K562 (cell line): ENCODE data around the gene PDZK1IP1. TPM values are rescaled to one million over a fixed set of nuclear protein-coding genes. Genes with fewer than 3 reads are reported as not detected.

Experiments used
- ATAC-seq: fragments of 200-7000 bp; cut with Tn5 transposase; 3 replicates; pipeline ENCODE4 v1.9.1; 2020; ENCODE audit warnings: moderate library complexity
- BruUV-seq: library from RNA; stranded (reverse); fragments of 400-500 nt; replicated peaks from 2 replicates; lab custom pipeline; 2021; lab: Mats Ljungman, UMichigan
- CTCF ChIA-PET: fragments of 300-600 bp; formaldehyde crosslinking; extraction: SDS; loops from one replicate; lab custom pipeline; 2021; ENCODE audit warnings: low intra/inter-chr PET ratio; lab: Yijun Ruan, JAX
- POLR2A ChIA-PET: fragments of 300-600, 350-650 bp; sonication (Branson Sonifier 250); formaldehyde crosslinking; extraction: SDS; loops from one replicate; lab custom pipeline; 2021; ENCODE audit warnings: antibody characterized with exemption, inconsistent platforms; lab: Yijun Ruan, JAX
- DNase-seq, 4 experiments: peaks; one replicate each; pipeline versions ENCODE4 v3.0.0 to v3.0.0-alpha.2; 2011 to 2018; ENCODE audit warnings: low spot score in 3 of 4, mixed read lengths in 3 of 4; ENCODE audit errors: extremely low read depth in 1 of 4
- FAIRE-seq: peaks from 2 replicates; lab custom pipeline; 2011; peaks lifted over from hg19 to GRCh38; lab: Jason Lieb, UNC
- H2AFZ ChIP-seq: 2 replicates; pipeline ENCODE4 v1.6.0; 2011; ENCODE audit warnings: low read depth, low read length, control low read depth, inconsistent platforms
- H3K27ac ChIP-seq: fragments of 200-600 bp; 3 replicates; pipeline ENCODE4 v1.8.0; 2011; ENCODE audit warnings: low read depth, mild to moderate bottlenecking, control low read depth, inconsistent platforms, low read length, moderate library complexity, mixed read lengths; ENCODE audit errors: extremely low read depth
- H3K27me3 ChIP-seq, 2 experiments: fragments of 300-600 bp in 1 of 2; 2 replicates in 1 of 2; 3 replicates in 1 of 2; pipeline versions ENCODE4 v1.6.0 to v1.8.0; 2011; ENCODE audit warnings: inconsistent platforms in 2 of 2, low read length in 2 of 2, mild to moderate bottlenecking in 1 of 2, mixed read lengths in 1 of 2, moderate library complexity in 1 of 2; ENCODE audit not compliant: control insufficient read depth in 2 of 2, insufficient read depth in 2 of 2
- H3K36me3 ChIP-seq: fragments of 300-600 bp; 3 replicates; pipeline ENCODE4 v1.8.0; 2011; ENCODE audit warnings: mild to moderate bottlenecking, low read length, inconsistent platforms; ENCODE audit not compliant: control insufficient read depth, insufficient read depth
- H3K4me1 ChIP-seq, 2 experiments: fragments of 200-600 bp in 1 of 2; replicated peaks in 1 of 2; 2 replicates in 1 of 2; 3 replicates in 1 of 2; pipeline versions ENCODE4 v1.5.1 to v1.8.0; 2011; ENCODE audit warnings: inconsistent platforms in 2 of 2, low read length in 2 of 2, mild to moderate bottlenecking in 1 of 2, mixed read lengths in 1 of 2, moderate library complexity in 1 of 2; ENCODE audit not compliant: control insufficient read depth in 2 of 2, insufficient read depth in 2 of 2
- H3K4me2 ChIP-seq: 2 replicates; pipeline ENCODE4 v1.6.1; 2011; ENCODE audit warnings: low read length, control low read depth, inconsistent platforms, mixed read lengths; ENCODE audit not compliant: insufficient read depth
- H3K4me3 ChIP-seq: fragments of 200-600 bp; sonication (generic), shearing (Covaris generic); 2 replicates; pipeline ENCODE4 v1.5.1; 2016; ENCODE audit warnings: control low read depth, inconsistent platforms
- H3K79me2 ChIP-seq: fragments of 200-600 bp; 3 replicates; pipeline ENCODE4 v1.8.0; 2011; ENCODE audit warnings: low read length, inconsistent platforms; ENCODE audit not compliant: control insufficient read depth, insufficient read depth
- H3K9ac ChIP-seq, 2 experiments: 2 replicates each; pipeline versions ENCODE4 v1.6.0 to v1.6.1; 2011; ENCODE audit warnings: low read depth in 2 of 2, low read length in 2 of 2, control low read depth in 1 of 2, inconsistent platforms in 1 of 2, mild to moderate bottlenecking in 1 of 2, mixed read lengths in 1 of 2; ENCODE audit not compliant: insufficient read depth in 1 of 2
- H3K9me1 ChIP-seq: one replicate; pipeline ENCODE4 v1.6.0; 2011; ENCODE audit warnings: inconsistent platforms, mild to moderate bottlenecking, low read length, moderate library complexity; ENCODE audit not compliant: control insufficient read depth, insufficient read depth
- H3K9me3 ChIP-seq: replicated peaks from 2 replicates; pipeline ENCODE4 v1.5.1; 2011; ENCODE audit warnings: low read depth, low read length, inconsistent platforms; ENCODE audit not compliant: control insufficient read depth, insufficient read depth
- H4K20me1 ChIP-seq: replicated peaks from 2 replicates; pipeline ENCODE4 v1.6.1; 2011; ENCODE audit warnings: low read length, inconsistent platforms, mixed read lengths; ENCODE audit not compliant: control insufficient read depth, insufficient read depth
- DIDO1 ChIP-seq: fragments of 450-650 bp; IDR thresholded peaks from 2 replicates; pipeline ENCODE4 v1.6.1; 2016; ENCODE audit warnings: low read depth, missing biosample characterization, missing genetic modification characterization
- IRF2 ChIP-seq: sonication (generic); formaldehyde crosslinking; IDR thresholded peaks from 2 replicates; pipeline ENCODE4 v1.8.1; 2022; ENCODE audit warnings: mild to moderate bottlenecking, missing genetic modification reagents
- POLR2G ChIP-seq: fragments of 200-400 bp; formaldehyde crosslinking; IDR thresholded peaks from 2 replicates; pipeline ENCODE4 v1.6.1; 2017; ENCODE audit warnings: low read depth, mild to moderate bottlenecking, antibody characterized with exemption, low read length, moderate library complexity
- SMAD4 ChIP-seq: fragments of 250-450 bp; sonication (Bioruptor Pico); conservative IDR thresholded peaks from 2 replicates; pipeline ENCODE4 v1.8.0; 2021; ENCODE audit warnings: inconsistent platforms, mild to moderate bottlenecking, moderate library complexity
- SP1 ChIP-seq: sonication (generic); formaldehyde crosslinking; IDR thresholded peaks from 2 replicates; pipeline ENCODE4 v1.8.1; 2022; ENCODE audit warnings: mild to moderate bottlenecking, missing genetic modification reagents
- TAF15 ChIP-seq: fragments of 200-400 bp; formaldehyde crosslinking; IDR thresholded peaks from 2 replicates; pipeline ENCODE4 v1.6.1; 2017; ENCODE audit warnings: mild to moderate bottlenecking, low read depth, low read length, moderate library complexity
- ZC3H4 ChIP-seq: sonication (generic); formaldehyde crosslinking; IDR thresholded peaks from 2 replicates; pipeline ENCODE4 v1.9.0; 2021; ENCODE audit warnings: missing genetic modification reagents, borderline replicate concordance
- whole genome bisulfite sequencing: fragments of 100-300 bp; shearing (Covaris generic); methylation state at CpG from one replicate; pipeline ENCODE4 v1.1.6; 2016; ENCODE audit warnings: low coverage, mixed read lengths; ENCODE audit not compliant: insufficient coverage; ENCODE audit errors: missing lambda C conversion rate; 5-methylcytosine and 5-hydroxymethylcytosine counted together
- in situ Hi-C: fragments of 300-500 bp; cut with MboI; formaldehyde crosslinking; loops from 4 replicates; pipeline ENCODE4 v1.15.0; 2018; ENCODE audit warnings: inconsistent platforms, mixed read lengths
- intact Hi-C: fragments of 100-400 bp; cut with micrococcal nuclease; formaldehyde crosslinking; loops from 2 replicates; pipeline ENCODE4 v1.14.2; 2022
- polyA plus RNA-seq, 8 experiments: library from polyadenylated mRNA; depleted of rRNA in 4 of 8; stranded (reverse) in 5 of 8; unstranded in 3 of 8; fragments of >200 nt; fragmentation: Nextera tagmentation in 2 of 8; fragmentation: Illumina TruSeq in 1 of 8; extraction: Ambion mirVana in 2 of 8; extraction: Trizol in 1 of 8; gene quantifications; 2 replicates each; pipeline versions ENCODE4 v1.2.1 to v1.2.3, GENCODE V29; 2011 to 2014; ENCODE audit warnings: inconsistent platforms in 1 of 8, missing spikeins in 1 of 8
- total RNA-seq, 7 experiments: library from RNA; depleted of rRNA in 6 of 7; stranded (reverse); fragments of >200 nt in 6 of 7; fragmentation: Illumina TruSeq in 2 of 7; extraction: Trizol in 2 of 7; gene quantifications; 2 replicates each; pipeline versions ENCODE4 v1.2.1 to v1.2.3, GENCODE V29; 2011 to 2021; ENCODE audit warnings: low replicate concordance in 1 of 7
- TF ChIP-seq, protein P1 (sequence below): sonication (generic); formaldehyde crosslinking; IDR thresholded peaks from 2 replicates; pipeline ENCODE4 v1.8.0; 2023; ENCODE audit warnings: mild to moderate bottlenecking, missing genetic modification reagents
- TF ChIP-seq, protein P2 (sequence below): fragments of 250-450 bp; sonication (Bioruptor Pico); IDR thresholded peaks from 2 replicates; pipeline ENCODE4 v1.5.1; 2021; ENCODE audit warnings: mild to moderate bottlenecking

The PDZK1IP1 gene
- total and polyA plus RNA-seq, 9 of the 15 experiments (the other 6 are each of a cell fraction or from before 2014, with no cell fraction given): 0.17 to 0.68 (median 0.53) TPM; not detected in 2

DNA sequence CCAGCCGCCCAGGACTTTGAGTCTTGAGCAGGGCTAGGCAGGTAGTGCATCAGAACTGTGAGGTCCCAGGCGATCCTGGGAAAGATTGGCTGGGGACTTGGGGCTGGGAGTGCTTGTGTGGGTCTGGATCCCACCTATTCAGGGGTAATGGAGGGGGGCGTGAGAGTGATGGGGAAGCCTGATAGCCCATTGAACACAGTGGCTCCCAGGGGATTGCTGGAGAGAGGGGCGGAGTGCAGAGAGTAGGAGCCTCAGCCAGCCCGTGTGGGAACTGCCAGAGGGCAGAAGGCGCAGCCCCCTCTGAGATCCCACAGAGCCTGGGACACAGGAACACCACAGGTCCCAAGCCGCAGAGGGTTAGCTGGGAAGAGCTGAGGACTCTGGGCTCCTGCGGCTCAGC lies 19.3 kb upstream of the PDZK1IP1 start (continued):
- TF ChIP-seq, protein P1, sequence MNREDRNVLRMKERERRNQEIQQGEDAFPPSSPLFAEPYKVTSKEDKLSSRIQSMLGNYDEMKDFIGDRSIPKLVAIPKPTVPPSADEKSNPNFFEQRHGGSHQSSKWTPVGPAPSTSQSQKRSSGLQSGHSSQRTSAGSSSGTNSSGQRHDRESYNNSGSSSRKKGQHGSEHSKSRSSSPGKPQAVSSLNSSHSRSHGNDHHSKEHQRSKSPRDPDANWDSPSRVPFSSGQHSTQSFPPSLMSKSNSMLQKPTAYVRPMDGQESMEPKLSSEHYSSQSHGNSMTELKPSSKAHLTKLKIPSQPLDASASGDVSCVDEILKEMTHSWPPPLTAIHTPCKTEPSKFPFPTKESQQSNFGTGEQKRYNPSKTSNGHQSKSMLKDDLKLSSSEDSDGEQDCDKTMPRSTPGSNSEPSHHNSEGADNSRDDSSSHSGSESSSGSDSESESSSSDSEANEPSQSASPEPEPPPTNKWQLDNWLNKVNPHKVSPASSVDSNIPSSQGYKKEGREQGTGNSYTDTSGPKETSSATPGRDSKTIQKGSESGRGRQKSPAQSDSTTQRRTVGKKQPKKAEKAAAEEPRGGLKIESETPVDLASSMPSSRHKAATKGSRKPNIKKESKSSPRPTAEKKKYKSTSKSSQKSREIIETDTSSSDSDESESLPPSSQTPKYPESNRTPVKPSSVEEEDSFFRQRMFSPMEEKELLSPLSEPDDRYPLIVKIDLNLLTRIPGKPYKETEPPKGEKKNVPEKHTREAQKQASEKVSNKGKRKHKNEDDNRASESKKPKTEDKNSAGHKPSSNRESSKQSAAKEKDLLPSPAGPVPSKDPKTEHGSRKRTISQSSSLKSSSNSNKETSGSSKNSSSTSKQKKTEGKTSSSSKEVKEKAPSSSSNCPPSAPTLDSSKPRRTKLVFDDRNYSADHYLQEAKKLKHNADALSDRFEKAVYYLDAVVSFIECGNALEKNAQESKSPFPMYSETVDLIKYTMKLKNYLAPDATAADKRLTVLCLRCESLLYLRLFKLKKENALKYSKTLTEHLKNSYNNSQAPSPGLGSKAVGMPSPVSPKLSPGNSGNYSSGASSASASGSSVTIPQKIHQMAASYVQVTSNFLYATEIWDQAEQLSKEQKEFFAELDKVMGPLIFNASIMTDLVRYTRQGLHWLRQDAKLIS (CRISPR knock-in tag): no peak
- TF ChIP-seq DIDO1 (tag): no peak
- TF ChIP-seq SMAD4: no peak
- TF ChIP-seq ZC3H4 (CRISPR knock-in tag): no peak
- no peak for TF ChIP-seq TAF15
- no peak for TF ChIP-seq IRF2 (CRISPR knock-in tag)
- no peak for TF ChIP-seq SP1 (CRISPR knock-in tag)

DNA sequence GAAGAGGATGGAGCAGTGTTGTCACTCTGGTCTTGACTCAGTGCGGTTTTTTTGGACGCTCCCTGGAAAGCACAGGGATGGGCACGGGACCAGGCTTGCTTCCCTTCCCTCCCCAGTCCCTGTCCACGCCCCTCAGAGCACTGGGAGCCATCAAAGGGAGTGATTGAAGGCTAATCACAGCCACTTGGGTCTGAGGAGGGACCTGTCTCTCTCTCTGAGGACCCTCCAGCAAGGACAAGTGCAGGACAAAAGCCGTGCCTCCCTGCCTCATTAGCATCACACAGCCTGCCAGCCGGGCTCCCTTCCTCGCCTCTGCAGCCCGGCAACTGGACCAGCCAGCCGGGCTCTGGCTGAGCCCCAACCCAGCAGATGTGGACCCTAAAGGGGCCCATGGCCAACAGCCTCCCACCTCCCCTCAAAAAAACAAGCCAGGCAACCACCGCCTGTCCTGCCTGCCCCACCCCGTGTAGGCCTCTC lies 18.6 kb upstream of the PDZK1IP1 start:
- Histone ChIP-seq H4K20me1 (no peaks in the 10 kb centered on the region), H3K79me2 (peaks cover 4% of the 10 kb centered on the region; the same call in 1 of the 3 replicates), H2AFZ (no peak overlapping the region), H3K27me3 (no peaks in the 10 kb centered on the region), H3K4me2 (no peak overlapping the region), H3K9ac (peak overlapping the region in 1 of 2 experiments; percentile 3; a peak in 1 of 4 replicates), H3K27ac (no peak overlapping the region), H3K9me1 (peaks cover 5% of the 10 kb centered on the region), H3K4me1 (peaks cover 31 to 35% of the 10 kb centered on the region in 2 experiments), H3K9me3 (no peaks in the 10 kb centered on the region), H3K36me3 (peaks cover 24% of the 10 kb centered on the region), H3K4me3 (no peak overlapping the region)
- WGBS: 74% methylated on average over 11 of the region's 11 CpGs
- TF ChIP-seq, protein P2, sequence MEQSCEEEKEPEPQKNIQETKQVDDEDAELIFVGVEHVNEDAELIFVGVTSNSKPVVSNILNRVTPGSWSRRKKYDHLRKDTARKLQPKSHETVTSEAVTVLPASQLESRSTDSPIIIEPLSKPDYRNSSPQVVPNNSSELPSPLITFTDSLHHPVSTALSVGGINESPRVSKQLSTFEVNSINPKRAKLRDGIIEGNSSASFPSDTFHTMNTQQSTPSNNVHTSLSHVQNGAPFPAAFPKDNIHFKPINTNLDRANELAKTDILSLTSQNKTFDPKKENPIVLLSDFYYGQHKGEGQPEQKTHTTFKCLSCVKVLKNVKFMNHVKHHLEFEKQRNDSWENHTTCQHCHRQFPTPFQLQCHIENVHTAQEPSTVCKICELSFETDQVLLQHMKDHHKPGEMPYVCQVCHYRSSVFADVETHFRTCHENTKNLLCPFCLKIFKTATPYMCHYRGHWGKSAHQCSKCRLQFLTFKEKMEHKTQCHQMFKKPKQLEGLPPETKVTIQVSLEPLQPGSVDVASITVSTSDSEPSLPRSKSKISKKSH (CRISPR knock-in tag): no peak
- peak; percentile 46 for TF ChIP-seq POLR2G
- intact Hi-C loops (no loop called here), in situ Hi-C loops (no loop called here)
- POLR2A ChIA-PET: interaction anchor here (0.8 kb wide), 1 partner anchor 13 kb away, joined by 3 read pairs; no protein-coding TSS in a partner anchor
- no peak for DNase-seq
- no TSS peak for BruUV-seq
- FAIRE-seq: no peak
- CTCF ChIA-PET: no interaction called here
- no peak for ATAC-seq
